Astrocyte (in vitro differentiated cells and primary cell): ENCODE results near the gene FNDC3A. TPM values are rescaled to one million over a fixed set of nuclear protein-coding genes. Genes with fewer than 3 reads are reported as not detected.

ENCODE experiments used
- DNase-seq: peaks from one replicate; pipeline ENCODE4 v3.0.0-alpha.2; 2010; ENCODE audit warnings: low read depth
- FAIRE-seq: peaks from 2 replicates; lab custom pipeline; 2011; peaks lifted over from hg19 to GRCh38; lab: Jason Lieb, UNC
- H2AFZ ChIP-seq: 2 replicates; pipeline ENCODE4 v1.6.0; 2012; ENCODE audit warnings: low read depth, low read length, inconsistent platforms
- H3K27ac ChIP-seq: 2 replicates; pipeline ENCODE4 v1.5.1; 2011; ENCODE audit warnings: low read depth, low read length, inconsistent platforms
- H3K27me3 ChIP-seq: 2 replicates; pipeline ENCODE4 v1.6.0; 2011; ENCODE audit warnings: low read length, inconsistent platforms; ENCODE audit not compliant: insufficient read depth
- H3K36me3 ChIP-seq: 2 replicates; pipeline ENCODE4 v1.5.1; 2011; ENCODE audit warnings: low read length, inconsistent platforms; ENCODE audit not compliant: insufficient read depth
- H3K4me1 ChIP-seq: 2 replicates; pipeline ENCODE4 v1.5.1; 2011; ENCODE audit warnings: low read length, inconsistent platforms; ENCODE audit not compliant: insufficient read depth
- H3K4me2 ChIP-seq: 2 replicates; pipeline ENCODE4 v1.6.0; 2012; ENCODE audit warnings: low read length, inconsistent platforms
- H3K4me3 ChIP-seq: 2 replicates; pipeline ENCODE4 v1.5.1; 2011; ENCODE audit warnings: low read depth, mild to moderate bottlenecking, low read length, inconsistent platforms; ENCODE audit not compliant: insufficient read depth
- H3K79me2 ChIP-seq: 2 replicates; pipeline ENCODE4 v1.6.0; 2012; ENCODE audit warnings: mild to moderate bottlenecking, low read length, inconsistent platforms; ENCODE audit not compliant: insufficient read depth
- H3K9ac ChIP-seq: 2 replicates; pipeline ENCODE4 v1.6.0; 2012; ENCODE audit warnings: mild to moderate bottlenecking, low read length, inconsistent platforms
- H3K9me3 ChIP-seq: 2 replicates; pipeline ENCODE4 v1.5.1; 2012; ENCODE audit warnings: low read depth, mild to moderate bottlenecking, low read length, inconsistent platforms; ENCODE audit not compliant: insufficient read depth
- H4K20me1 ChIP-seq: 2 replicates; pipeline ENCODE4 v1.6.0; 2012; ENCODE audit warnings: low read length, inconsistent platforms; ENCODE audit not compliant: insufficient read depth
- H3K27ac Mint-ChIP-seq: one replicate; pipeline ENCODE4 v1.8.0; 2021; ENCODE audit warnings: mild to moderate bottlenecking, mixed read lengths; ENCODE audit not compliant: unreplicated experiment
- H3K27me3 Mint-ChIP-seq: one replicate; pipeline ENCODE4 v1.8.0; 2021; ENCODE audit warnings: low read depth, mixed read lengths; ENCODE audit not compliant: unreplicated experiment
- H3K36me3 Mint-ChIP-seq: one replicate; pipeline ENCODE4 v1.8.0; 2021; ENCODE audit warnings: low read depth, mixed read lengths; ENCODE audit not compliant: unreplicated experiment
- H3K4me1 Mint-ChIP-seq: one replicate; pipeline ENCODE4 v1.8.0; 2021; ENCODE audit warnings: low read depth, mixed read lengths; ENCODE audit not compliant: unreplicated experiment
- H3K4me3 Mint-ChIP-seq: one replicate; pipeline ENCODE4 v1.8.0; 2021; ENCODE audit warnings: mild to moderate bottlenecking, moderate library complexity, mixed read lengths; ENCODE audit not compliant: unreplicated experiment
- H3K9me3 Mint-ChIP-seq: one replicate; pipeline ENCODE4 v1.8.0; 2021; ENCODE audit warnings: mild to moderate bottlenecking, mixed read lengths; ENCODE audit not compliant: unreplicated experiment
- CTCF ChIP-seq: IDR thresholded peaks from 2 replicates; pipeline ENCODE4 v1.5.1; 2011; ENCODE audit warnings: low read depth, mild to moderate bottlenecking, inconsistent platforms, low read length, moderate library complexity; ENCODE audit not compliant: insufficient read depth
- EZH2 ChIP-seq: IDR thresholded peaks from 2 replicates; pipeline ENCODE4 v1.6.1; 2012; ENCODE audit warnings: mild to moderate bottlenecking, low read length, inconsistent platforms; ENCODE audit not compliant: insufficient read depth
- total RNA-seq: library from RNA; stranded (reverse); gene quantifications from 2 replicates; pipeline ENCODE4 v1.2.1, GENCODE V29; 2021

FNDC3A gene
- total RNA-seq, 1 donor from 2014 or later, result 82.6 TPM

GRCh38 chr13:49208619-49209018 lies 232.9 kb downstream of the FNDC3A start:
- H3K4me3 ChIP-seq, result no peak overlapping the region
- TF ChIP-seq EZH2, result no peak
- no peak for TF ChIP-seq CTCF
- no peaks in the 10 kb centered on the region for H4K20me1 ChIP-seq
- FAIRE-seq (no peak), DNase-seq (no peak)
- H3K27ac ChIP-seq, result no peak overlapping the region
- peaks cover 37% of the 10 kb centered on the region for H3K36me3 ChIP-seq
- Mint-ChIP-seq H3K4me1 (no peaks in the 10 kb centered on the region), H3K27me3 (no peaks in the 10 kb centered on the region), H3K36me3 (peaks cover 15% of the 10 kb centered on the region), H3K27ac (no peak overlapping the region), H3K4me3 (no peak overlapping the region), H3K9me3 (no peaks in the 10 kb centered on the region)
- H3K9ac ChIP-seq, result no peak overlapping the region
- H2AFZ ChIP-seq, result no peak overlapping the region
- H3K79me2 ChIP-seq, result no peaks in the 10 kb centered on the region
- no peaks in the 10 kb centered on the region for H3K9me3 ChIP-seq
- no peaks in the 10 kb centered on the region for H3K27me3 ChIP-seq
- H3K4me2 ChIP-seq, result no peak overlapping the region
- no peaks in the 10 kb centered on the region for H3K4me1 ChIP-seq

- no peak overlapping the region for H3K4me3 Mint-ChIP-seq
- Histone ChIP-seq H3K4me2 (no peak overlapping the region), H3K4me3 (no peak overlapping the region), H3K79me2 (no peaks in the 10 kb centered on the region), H3K27me3 (no peaks in the 10 kb centered on the region), H3K4me1 (no peaks in the 10 kb centered on the region), H4K20me1 (no peaks in the 10 kb centered on the region), H3K9me3 (no peaks in the 10 kb centered on the region), H3K36me3 (peaks cover 28% of the 10 kb centered on the region), H3K27ac (no peak overlapping the region), H3K9ac (no peak overlapping the region), H2AFZ (no peak overlapping the region)
- H3K36me3 Mint-ChIP-seq, result peaks cover 14% of the 10 kb centered on the region
- H3K4me1 Mint-ChIP-seq, result peaks cover 10% of the 10 kb centered on the region
- DNase-seq (no peak), FAIRE-seq (no peak)
- H3K27me3 Mint-ChIP-seq, result no peaks in the 10 kb centered on the region
- TF ChIP-seq EZH2, result no peak
- no peak for TF ChIP-seq CTCF
- no peaks in the 10 kb centered on the region for H3K9me3 Mint-ChIP-seq
- H3K27ac Mint-ChIP-seq, result no peak overlapping the region
Observed at GRCh38 chr13:49210114-49210513, 234.4 kb downstream of the FNDC3A start.

- H3K27me3 Mint-ChIP-seq, result no peaks in the 10 kb centered on the region
Observed at GRCh38 chr13:49210669-49211068, 235.0 kb downstream of the FNDC3A start.

More at GRCh38 chr13:49210669-49211068, 235.0 kb downstream of the FNDC3A start:
- H3K36me3 ChIP-seq, result peaks cover 28% of the 10 kb centered on the region
- TF ChIP-seq CTCF, result no peak
- TF ChIP-seq EZH2, result no peak
- no peaks in the 10 kb centered on the region for H3K4me1 ChIP-seq
- H3K4me2 ChIP-seq, result no peak overlapping the region
- no peaks in the 10 kb centered on the region for H3K79me2 ChIP-seq
- no peaks in the 10 kb centered on the region for H4K20me1 ChIP-seq
- Mint-ChIP-seq H3K9me3 (no peaks in the 10 kb centered on the region), H3K27ac (no peak overlapping the region), H3K36me3 (peaks cover 14% of the 10 kb centered on the region), H3K4me1 (peaks cover 11% of the 10 kb centered on the region), H3K4me3 (no peak overlapping the region)
- no peaks in the 10 kb centered on the region for H3K27me3 ChIP-seq
- H3K27ac ChIP-seq, result no peak overlapping the region
- FAIRE-seq (no peak), DNase-seq (no peak)
- H2AFZ ChIP-seq, result no peak overlapping the region
- H3K9ac ChIP-seq, result no peak overlapping the region
- H3K9me3 ChIP-seq, result no peaks in the 10 kb centered on the region
- H3K4me3 ChIP-seq, result no peak overlapping the region
